VCaP (cell line): ENCODE data around the gene DGKQ.

Experiments used
- H3K27ac ChIP-seq: fragments of 450-650 bp; 2 replicates; pipeline ENCODE4 v1.5.1; 2017
- TF ChIP-seq, protein P1 (sequence below): fragments of 450-650 bp; conservative IDR thresholded peaks from 2 replicates; pipeline ENCODE4 v1.5.1; 2017; ENCODE audit warnings: mild to moderate bottlenecking, moderate library complexity

Gene DGKQ

DNA sequence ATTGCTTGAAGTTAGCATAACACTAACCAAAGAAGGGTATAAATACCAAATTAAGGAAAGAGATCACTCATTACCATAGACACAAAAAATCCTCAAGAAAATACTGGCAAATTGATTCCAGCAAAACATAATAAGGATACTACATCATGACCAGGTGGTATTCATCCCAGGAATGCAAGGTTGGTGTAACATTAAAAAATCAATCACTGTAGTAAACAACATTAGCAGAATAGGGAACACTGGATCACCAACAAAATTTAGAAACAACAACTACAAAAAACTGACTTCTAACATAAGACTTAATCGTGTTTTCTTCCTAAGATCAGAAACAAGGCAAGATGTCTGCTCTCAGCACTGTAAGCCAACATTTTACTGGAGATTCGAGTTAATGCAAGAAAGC is 55.4 kb downstream of the DGKQ start:
- TF ChIP-seq, protein P1, sequence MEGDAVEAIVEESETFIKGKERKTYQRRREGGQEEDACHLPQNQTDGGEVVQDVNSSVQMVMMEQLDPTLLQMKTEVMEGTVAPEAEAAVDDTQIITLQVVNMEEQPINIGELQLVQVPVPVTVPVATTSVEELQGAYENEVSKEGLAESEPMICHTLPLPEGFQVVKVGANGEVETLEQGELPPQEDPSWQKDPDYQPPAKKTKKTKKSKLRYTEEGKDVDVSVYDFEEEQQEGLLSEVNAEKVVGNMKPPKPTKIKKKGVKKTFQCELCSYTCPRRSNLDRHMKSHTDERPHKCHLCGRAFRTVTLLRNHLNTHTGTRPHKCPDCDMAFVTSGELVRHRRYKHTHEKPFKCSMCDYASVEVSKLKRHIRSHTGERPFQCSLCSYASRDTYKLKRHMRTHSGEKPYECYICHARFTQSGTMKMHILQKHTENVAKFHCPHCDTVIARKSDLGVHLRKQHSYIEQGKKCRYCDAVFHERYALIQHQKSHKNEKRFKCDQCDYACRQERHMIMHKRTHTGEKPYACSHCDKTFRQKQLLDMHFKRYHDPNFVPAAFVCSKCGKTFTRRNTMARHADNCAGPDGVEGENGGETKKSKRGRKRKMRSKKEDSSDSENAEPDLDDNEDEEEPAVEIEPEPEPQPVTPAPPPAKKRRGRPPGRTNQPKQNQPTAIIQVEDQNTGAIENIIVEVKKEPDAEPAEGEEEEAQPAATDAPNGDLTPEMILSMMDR = no peak

DNA sequence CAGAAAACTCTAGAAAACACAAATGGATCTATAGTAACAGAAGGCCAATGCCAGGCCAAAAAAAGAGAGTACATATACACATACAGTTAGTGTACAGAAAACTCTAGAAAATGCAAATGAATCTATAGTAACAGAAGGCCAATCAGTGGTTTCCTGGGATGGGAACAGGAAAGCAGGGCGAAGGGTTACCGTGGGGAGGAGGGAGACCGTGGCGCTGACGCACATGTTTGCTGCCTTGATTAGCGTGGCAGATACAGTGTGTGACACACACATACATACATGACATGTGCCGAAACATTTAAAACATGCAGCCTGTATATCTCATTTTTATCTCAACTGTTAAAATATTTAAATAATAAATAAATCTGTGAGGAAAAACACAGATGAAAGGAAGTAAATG is 55.9 kb downstream of the DGKQ start:
- H3K27ac ChIP-seq = no peak overlapping the region
- TF ChIP-seq, protein P1 = no peak

More for the DNA sequence above, 55.4 kb downstream of the DGKQ start:
- no peak overlapping the region for H3K27ac ChIP-seq

- no peak overlapping the region for H3K27ac ChIP-seq
- TF ChIP-seq, protein P1 = no peak
These were observed 57.8 kb downstream of the DGKQ start for GRCh38 chr4:915595-915994.

DNA sequence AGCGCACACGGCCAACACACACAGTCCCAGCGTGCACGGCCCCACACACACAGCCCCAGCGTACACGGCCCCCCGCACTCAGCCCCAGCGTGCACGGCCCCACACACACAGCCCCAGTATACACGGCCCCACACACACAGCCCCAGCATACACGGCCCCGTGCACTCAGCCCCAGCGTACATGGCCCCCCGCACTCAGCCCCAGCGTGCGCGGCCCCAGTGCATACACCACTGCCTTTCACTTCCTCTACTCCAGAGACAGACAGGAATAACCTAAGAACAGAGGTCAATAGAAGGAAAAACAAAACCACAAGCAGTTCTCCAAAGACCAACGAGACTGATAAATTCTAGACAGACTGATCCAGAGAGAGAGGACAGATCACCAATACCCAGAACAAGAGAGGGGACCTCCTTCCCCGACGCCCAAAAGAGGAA is 58.3 kb downstream of the DGKQ start:
- H3K27ac ChIP-seq = no peak overlapping the region
- TF ChIP-seq, protein P1 = no peak

DNA sequence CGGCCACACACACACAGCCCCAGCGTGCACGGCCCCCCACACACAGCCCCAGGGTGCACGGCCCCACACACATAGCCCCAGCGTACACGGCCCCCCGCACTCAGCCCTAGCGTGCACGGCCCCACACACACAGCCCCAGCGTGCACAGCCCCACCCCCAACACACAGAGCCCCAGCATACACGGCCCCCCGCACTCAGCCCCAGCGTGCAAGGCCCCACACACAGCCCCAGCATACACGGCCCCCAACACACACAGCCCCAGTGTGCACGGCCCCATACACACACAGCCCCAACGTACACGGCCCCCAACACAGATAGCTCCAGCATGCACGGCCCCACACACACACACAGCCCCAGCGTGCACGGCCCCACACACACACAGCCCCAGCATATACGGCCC is 58.8 kb downstream of the DGKQ start:
- TF ChIP-seq, protein P1 = no peak
- H3K27ac ChIP-seq = no peak overlapping the region

DNA sequence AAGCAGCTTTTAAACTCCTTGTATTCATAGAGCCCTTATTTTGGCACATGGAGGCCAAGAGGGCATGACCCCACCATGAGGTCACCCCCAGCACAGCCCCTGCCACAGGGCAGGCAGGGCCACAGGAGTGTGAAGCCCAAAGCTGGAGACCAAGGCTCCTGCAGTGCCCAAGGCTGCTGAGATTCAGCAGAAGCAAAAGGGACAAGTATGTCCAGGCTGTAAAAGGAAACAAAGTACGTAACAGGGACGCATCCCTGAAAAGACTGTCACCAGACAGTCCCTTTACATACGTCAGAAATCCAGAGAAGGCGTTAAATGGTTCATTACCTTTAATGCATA is 60.1 kb downstream of the DGKQ start:
- no peak overlapping the region for H3K27ac ChIP-seq
- TF ChIP-seq, protein P1 = no peak

GRCh38 chr4:912548-913279 is 60.7 kb downstream of the DGKQ start:
- TF ChIP-seq, protein P1 = no peak
- no peak overlapping the region for H3K27ac ChIP-seq
